ENCODE results near the gene LRRC46. TPM values are rescaled to one million over a fixed set of nuclear protein-coding genes. Genes with fewer than 3 reads are reported as not detected.

LRRC46 gene
- total RNA-seq, 1 donor from 2014 or later, result 0.35 TPM

GRCh38 chr17:47819475-47819874 lies 12.0 kb upstream of the LRRC46 start:
- Mint-ChIP-seq H3K4me3 (ENCODE audit: unreplicated experiment) (no peak overlapping the region), H3K27ac (ENCODE audit: unreplicated experiment) (no peak overlapping the region), H3K36me3 (ENCODE audit: low read depth) (peaks cover 28% of the 10 kb centered on the region), H3K9me3 (ENCODE audit: low read depth) (no peaks in the 10 kb centered on the region), H3K4me1 (ENCODE audit: low read depth) (peaks cover 27% of the 10 kb centered on the region), H3K27me3 (ENCODE audit: low read depth) (no peaks in the 10 kb centered on the region)
- TF ChIP-seq CTCF (IDR thresholded peaks at IDR 0.05), result no peak
- peak; percentile 48 for DNase-seq (ENCODE audit: low spot score)

- peak overlapping the region; percentile 93 for H3K4me3 Mint-ChIP-seq (ENCODE audit: unreplicated experiment)
- H3K27ac Mint-ChIP-seq (ENCODE audit: unreplicated experiment), result peak overlapping the region; percentile 85
- H3K4me1 Mint-ChIP-seq (ENCODE audit: low read depth), result peaks cover 27% of the 10 kb centered on the region
- H3K27me3 Mint-ChIP-seq (ENCODE audit: low read depth), result no peaks in the 10 kb centered on the region
- TF ChIP-seq CTCF (IDR thresholded peaks at IDR 0.05), result no peak
- H3K36me3 Mint-ChIP-seq (ENCODE audit: low read depth), result peaks cover 23% of the 10 kb centered on the region
- peak; percentile 75 for DNase-seq (ENCODE audit: low spot score)
- no peaks in the 10 kb centered on the region for H3K9me3 Mint-ChIP-seq (ENCODE audit: low read depth)
Observed at GRCh38 chr17:47820033-47820789, 11.3 kb upstream of the LRRC46 start.

GRCh38 chr17:47821031-47821423 lies 10.4 kb upstream of the LRRC46 start:
- peaks cover 20% of the 10 kb centered on the region for H3K36me3 Mint-ChIP-seq (ENCODE audit: low read depth)
- no peaks in the 10 kb centered on the region for H3K27me3 Mint-ChIP-seq (ENCODE audit: low read depth)
- H3K27ac Mint-ChIP-seq (ENCODE audit: unreplicated experiment), result peak overlapping the region; percentile 85
- H3K9me3 Mint-ChIP-seq (ENCODE audit: low read depth), result no peaks in the 10 kb centered on the region
- peaks cover 27% of the 10 kb centered on the region for H3K4me1 Mint-ChIP-seq (ENCODE audit: low read depth)
- no peak for DNase-seq (ENCODE audit: low spot score)
- peak overlapping the region; percentile 93 for H3K4me3 Mint-ChIP-seq (ENCODE audit: unreplicated experiment)
- TF ChIP-seq CTCF (IDR thresholded peaks at IDR 0.05), result no peak

GRCh38 chr17:47821424-47822391 lies 9.8 kb upstream of the LRRC46 start, which contains the start of gene OSBPL7:
Gene OSBPL7 (minus strand): TSS chr17:47821794. CDS start chr17:47820278, 1,516 bp downstream.
- peak; percentile 70 for TF ChIP-seq CTCF (IDR thresholded peaks at IDR 0.05)
- DNase-seq (ENCODE audit: low spot score), result no peak
- Mint-ChIP-seq H3K27ac (ENCODE audit: unreplicated experiment) (peak within 1 kb of the TSS; percentile 85), H3K27me3 (ENCODE audit: low read depth) (no peaks in the 10 kb centered on the region), H3K4me3 (ENCODE audit: unreplicated experiment) (peak within 1 kb of the TSS; percentile 93), H3K9me3 (ENCODE audit: low read depth) (no peaks in the 10 kb centered on the region), H3K36me3 (ENCODE audit: low read depth) (peaks cover 24% of the 10 kb centered on the region), H3K4me1 (ENCODE audit: low read depth) (peaks cover 27% of the 10 kb centered on the region)

- Mint-ChIP-seq H3K4me1 (ENCODE audit: low read depth) (peaks cover 27% of the 10 kb centered on the region), H3K27ac (ENCODE audit: unreplicated experiment) (peak overlapping the region; percentile 22), H3K36me3 (ENCODE audit: low read depth) (peaks cover 20% of the 10 kb centered on the region), H3K9me3 (ENCODE audit: low read depth) (no peaks in the 10 kb centered on the region), H3K27me3 (ENCODE audit: low read depth) (no peaks in the 10 kb centered on the region), H3K4me3 (ENCODE audit: unreplicated experiment) (peak overlapping the region; percentile 44)
- DNase-seq (ENCODE audit: low spot score), result no peak
- TF ChIP-seq CTCF (IDR thresholded peaks at IDR 0.05), result no peak
Observed at GRCh38 chr17:47822785-47823184, 8.7 kb upstream of the LRRC46 start.

Data from chondrocyte (in vitro differentiated cells).